ENCODE data around the gene TBC1D28.
"Not testable (repeated sequence)": the region's sequence is repeated elsewhere in the genome, so short reads cannot be mapped to it uniquely, and the experiment has no call there.

Gene TBC1D28

GRCh38 chr17:18644291-18644690 lies at the start of gene TBC1D28:
Gene TBC1D28 (minus strand): TSS chr17:18644391. CDS start chr17:18641352, 3,039 bp downstream.
- not testable (repeated sequence) for H3K27ac ChIP-seq (ENCODE audit: low read depth, low read length); H3K4me1 ChIP-seq (ENCODE audit: control insufficient read depth, insufficient read depth, low read length, unreplicated experiment); H3K4me3 ChIP-seq (ENCODE audit: low read depth, low read length); H2AFZ ChIP-seq (ENCODE audit: low read length, unreplicated experiment); H3K79me2 ChIP-seq (ENCODE audit: control insufficient read depth, insufficient read depth, low read length, unreplicated experiment); H3K27me3 ChIP-seq (ENCODE audit: insufficient read depth, low read length); H3K36me3 ChIP-seq (ENCODE audit: insufficient read depth, low read length)

GRCh38 chr17:18682668-18683067 lies 38.5 kb upstream of the TBC1D28 start:
- H3K27me3 ChIP-seq (ENCODE audit: insufficient read depth, low read length); H3K79me2 ChIP-seq (ENCODE audit: control insufficient read depth, insufficient read depth, low read length, unreplicated experiment); H3K27ac ChIP-seq (ENCODE audit: low read depth, low read length); H3K36me3 ChIP-seq (ENCODE audit: insufficient read depth, low read length); H3K4me1 ChIP-seq (ENCODE audit: control insufficient read depth, insufficient read depth, low read length, unreplicated experiment): not testable (repeated sequence)
- H2AFZ ChIP-seq (ENCODE audit: low read length, unreplicated experiment) = peak overlapping the region; percentile 25
- peak overlapping the region; percentile 79 for H3K4me3 ChIP-seq (ENCODE audit: low read depth, low read length)

GRCh38 chr17:18681767-18682571 lies 37.8 kb upstream of the TBC1D28 start, which contains the start of gene FOXO3B:
Gene FOXO3B (minus strand): TSS chr17:18682314. CDS start chr17:18681651, 663 bp downstream.
- not testable (repeated sequence) for H3K4me1 ChIP-seq (ENCODE audit: control insufficient read depth, insufficient read depth, low read length, unreplicated experiment); H3K79me2 ChIP-seq (ENCODE audit: control insufficient read depth, insufficient read depth, low read length, unreplicated experiment); H3K36me3 ChIP-seq (ENCODE audit: insufficient read depth, low read length); H3K27ac ChIP-seq (ENCODE audit: low read depth, low read length); H3K27me3 ChIP-seq (ENCODE audit: insufficient read depth, low read length)
- peak within 1 kb of the TSS; percentile 25 for H2AFZ ChIP-seq (ENCODE audit: low read length, unreplicated experiment)
- peak within 1 kb of the TSS; percentile 79 for H3K4me3 ChIP-seq (ENCODE audit: low read depth, low read length)

GRCh38 chr17:18677381-18677780 lies 33.2 kb upstream of the TBC1D28 start:
- H3K36me3 ChIP-seq (ENCODE audit: insufficient read depth, low read length); H3K27ac ChIP-seq (ENCODE audit: low read depth, low read length); H3K4me1 ChIP-seq (ENCODE audit: control insufficient read depth, insufficient read depth, low read length, unreplicated experiment); H3K27me3 ChIP-seq (ENCODE audit: insufficient read depth, low read length); H3K4me3 ChIP-seq (ENCODE audit: low read depth, low read length); H3K79me2 ChIP-seq (ENCODE audit: control insufficient read depth, insufficient read depth, low read length, unreplicated experiment); H2AFZ ChIP-seq (ENCODE audit: low read length, unreplicated experiment): not testable (repeated sequence)

GRCh38 chr17:18676928-18677327 lies 32.7 kb upstream of the TBC1D28 start:
- H3K4me3 ChIP-seq (ENCODE audit: low read depth, low read length); H2AFZ ChIP-seq (ENCODE audit: low read length, unreplicated experiment); H3K79me2 ChIP-seq (ENCODE audit: control insufficient read depth, insufficient read depth, low read length, unreplicated experiment); H3K27ac ChIP-seq (ENCODE audit: low read depth, low read length); H3K36me3 ChIP-seq (ENCODE audit: insufficient read depth, low read length); H3K27me3 ChIP-seq (ENCODE audit: insufficient read depth, low read length); H3K4me1 ChIP-seq (ENCODE audit: control insufficient read depth, insufficient read depth, low read length, unreplicated experiment): not testable (repeated sequence)

GRCh38 chr17:18672395-18673227 lies 28.4 kb upstream of the TBC1D28 start:
- not testable (repeated sequence) for H3K79me2 ChIP-seq (ENCODE audit: control insufficient read depth, insufficient read depth, low read length, unreplicated experiment); H3K4me3 ChIP-seq (ENCODE audit: low read depth, low read length); H3K27ac ChIP-seq (ENCODE audit: low read depth, low read length); H3K4me1 ChIP-seq (ENCODE audit: control insufficient read depth, insufficient read depth, low read length, unreplicated experiment); H2AFZ ChIP-seq (ENCODE audit: low read length, unreplicated experiment); H3K27me3 ChIP-seq (ENCODE audit: insufficient read depth, low read length)
- H3K36me3 ChIP-seq (ENCODE audit: insufficient read depth, low read length) = peaks cover 18% of the 10 kb centered on the region

- not testable (repeated sequence) for H3K4me3 ChIP-seq (ENCODE audit: low read depth, low read length); H3K27ac ChIP-seq (ENCODE audit: low read depth, low read length); H2AFZ ChIP-seq (ENCODE audit: low read length, unreplicated experiment); H3K27me3 ChIP-seq (ENCODE audit: insufficient read depth, low read length); H3K79me2 ChIP-seq (ENCODE audit: control insufficient read depth, insufficient read depth, low read length, unreplicated experiment); H3K4me1 ChIP-seq (ENCODE audit: control insufficient read depth, insufficient read depth, low read length, unreplicated experiment); H3K36me3 ChIP-seq (ENCODE audit: insufficient read depth, low read length)
Measured at GRCh38 chr17:18668625-18669024, 24.4 kb upstream of the TBC1D28 start.

GRCh38 chr17:18667535-18667934 lies 23.3 kb upstream of the TBC1D28 start:
- not testable (repeated sequence) for H3K36me3 ChIP-seq (ENCODE audit: insufficient read depth, low read length); H2AFZ ChIP-seq (ENCODE audit: low read length, unreplicated experiment); H3K27ac ChIP-seq (ENCODE audit: low read depth, low read length); H3K4me1 ChIP-seq (ENCODE audit: control insufficient read depth, insufficient read depth, low read length, unreplicated experiment); H3K27me3 ChIP-seq (ENCODE audit: insufficient read depth, low read length); H3K79me2 ChIP-seq (ENCODE audit: control insufficient read depth, insufficient read depth, low read length, unreplicated experiment); H3K4me3 ChIP-seq (ENCODE audit: low read depth, low read length)

- not testable (repeated sequence) for H2AFZ ChIP-seq (ENCODE audit: low read length, unreplicated experiment); H3K36me3 ChIP-seq (ENCODE audit: insufficient read depth, low read length); H3K79me2 ChIP-seq (ENCODE audit: control insufficient read depth, insufficient read depth, low read length, unreplicated experiment); H3K27me3 ChIP-seq (ENCODE audit: insufficient read depth, low read length); H3K4me1 ChIP-seq (ENCODE audit: control insufficient read depth, insufficient read depth, low read length, unreplicated experiment); H3K27ac ChIP-seq (ENCODE audit: low read depth, low read length); H3K4me3 ChIP-seq (ENCODE audit: low read depth, low read length)
Measured at GRCh38 chr17:18666326-18666725, 22.1 kb upstream of the TBC1D28 start.

- not testable (repeated sequence) for H2AFZ ChIP-seq (ENCODE audit: low read length, unreplicated experiment); H3K27me3 ChIP-seq (ENCODE audit: insufficient read depth, low read length); H3K79me2 ChIP-seq (ENCODE audit: control insufficient read depth, insufficient read depth, low read length, unreplicated experiment); H3K27ac ChIP-seq (ENCODE audit: low read depth, low read length); H3K36me3 ChIP-seq (ENCODE audit: insufficient read depth, low read length); H3K4me3 ChIP-seq (ENCODE audit: low read depth, low read length); H3K4me1 ChIP-seq (ENCODE audit: control insufficient read depth, insufficient read depth, low read length, unreplicated experiment)
Measured at GRCh38 chr17:18661924-18662624, 17.9 kb upstream of the TBC1D28 start.

Data from ACC112 (cell line).